HEK293T (cell line): ENCODE data around the gene BAIAP2L2.
A peak's percentile ranks its signal among the peaks of the same experiment; 100 is the strongest.

Experiments used
- CTCF ChIA-PET: fragments of 350-600 bp; formaldehyde crosslinking; extraction: SDS; loops from one replicate; lab custom pipeline; 2021; ENCODE audit warnings: antibody characterized with exemption, inconsistent platforms; lab: Yijun Ruan, JAX
- POLR2A ChIA-PET: fragments of 350-600 bp; formaldehyde crosslinking; extraction: SDS; loops from one replicate; lab custom pipeline; 2020; ENCODE audit warnings: antibody characterized with exemption, inconsistent platforms; lab: Yijun Ruan, JAX
- DNase-seq: peaks from one replicate; pipeline ENCODE4 v3.0.0; 2012; ENCODE audit warnings: mixed read lengths; ENCODE audit errors: extremely low spot score
- ARNT ChIP-seq: fragments of 450-650 bp; IDR thresholded peaks from 2 replicates; pipeline ENCODE4 v1.6.1; 2017; ENCODE audit warnings: mild to moderate bottlenecking
- BHLHE40 ChIP-seq: fragments of 450-650 bp; IDR thresholded peaks from 2 replicates; pipeline ENCODE4 v1.6.1; 2016; ENCODE audit warnings: mild to moderate bottlenecking, moderate library complexity, borderline replicate concordance
- CTBP1 ChIP-seq: fragments of 450-650 bp; IDR thresholded peaks from 2 replicates; pipeline ENCODE4 v1.6.1; 2016; ENCODE audit warnings: borderline replicate concordance
- ELF4 ChIP-seq: fragments of 450-650 bp; IDR thresholded peaks from 2 replicates; pipeline ENCODE4 v1.6.1; 2017; ENCODE audit warnings: antibody characterized with exemption
- FOXA1 ChIP-seq: fragments of 450-650 bp; IDR thresholded peaks from 2 replicates; pipeline ENCODE4 v1.6.1; 2016; ENCODE audit warnings: mild to moderate bottlenecking
- FOXK2 ChIP-seq: fragments of 450-650 bp; IDR thresholded peaks from 2 replicates; pipeline ENCODE4 v1.6.1; 2016; ENCODE audit warnings: mild to moderate bottlenecking
- FOXM1 ChIP-seq: fragments of 450-650 bp; IDR thresholded peaks from 2 replicates; pipeline ENCODE4 v1.6.1; 2017; ENCODE audit warnings: mild to moderate bottlenecking, borderline replicate concordance
- HDGF ChIP-seq: fragments of 450-650 bp; IDR thresholded peaks from 2 replicates; pipeline ENCODE4 v1.6.1; 2017; ENCODE audit warnings: antibody characterized with exemption, borderline replicate concordance
- L3MBTL2 ChIP-seq: fragments of 450-650 bp; conservative IDR thresholded peaks from 2 replicates; pipeline ENCODE4 v1.6.1; 2016; ENCODE audit warnings: mild to moderate bottlenecking
- LEF1 ChIP-seq: fragments of 450-650 bp; IDR thresholded peaks from 2 replicates; pipeline ENCODE4 v1.6.1; 2017; ENCODE audit warnings: mild to moderate bottlenecking, borderline replicate concordance
- NFRKB ChIP-seq: fragments of 450-650 bp; IDR thresholded peaks from 2 replicates; pipeline ENCODE4 v1.6.1; 2016; ENCODE audit warnings: mild to moderate bottlenecking, moderate library complexity
- SP1 ChIP-seq: fragments of 450-650 bp; IDR thresholded peaks from 2 replicates; pipeline ENCODE4 v1.6.1; 2017
- SUZ12 ChIP-seq: fragments of 450-650 bp; IDR thresholded peaks from 2 replicates; pipeline ENCODE4 v1.6.1; 2016; ENCODE audit warnings: mild to moderate bottlenecking
- TARDBP ChIP-seq: fragments of 450-650 bp; IDR thresholded peaks from 2 replicates; pipeline ENCODE4 v1.6.1; 2016
- ZNF384 ChIP-seq: fragments of 450-650 bp; IDR thresholded peaks from 2 replicates; pipeline ENCODE4 v1.6.1; 2016
- TF ChIP-seq, protein P1 (sequence below): fragments of 450-650 bp; IDR thresholded peaks from 2 replicates; pipeline ENCODE4 v1.6.1; 2016

Gene BAIAP2L2

DNA sequence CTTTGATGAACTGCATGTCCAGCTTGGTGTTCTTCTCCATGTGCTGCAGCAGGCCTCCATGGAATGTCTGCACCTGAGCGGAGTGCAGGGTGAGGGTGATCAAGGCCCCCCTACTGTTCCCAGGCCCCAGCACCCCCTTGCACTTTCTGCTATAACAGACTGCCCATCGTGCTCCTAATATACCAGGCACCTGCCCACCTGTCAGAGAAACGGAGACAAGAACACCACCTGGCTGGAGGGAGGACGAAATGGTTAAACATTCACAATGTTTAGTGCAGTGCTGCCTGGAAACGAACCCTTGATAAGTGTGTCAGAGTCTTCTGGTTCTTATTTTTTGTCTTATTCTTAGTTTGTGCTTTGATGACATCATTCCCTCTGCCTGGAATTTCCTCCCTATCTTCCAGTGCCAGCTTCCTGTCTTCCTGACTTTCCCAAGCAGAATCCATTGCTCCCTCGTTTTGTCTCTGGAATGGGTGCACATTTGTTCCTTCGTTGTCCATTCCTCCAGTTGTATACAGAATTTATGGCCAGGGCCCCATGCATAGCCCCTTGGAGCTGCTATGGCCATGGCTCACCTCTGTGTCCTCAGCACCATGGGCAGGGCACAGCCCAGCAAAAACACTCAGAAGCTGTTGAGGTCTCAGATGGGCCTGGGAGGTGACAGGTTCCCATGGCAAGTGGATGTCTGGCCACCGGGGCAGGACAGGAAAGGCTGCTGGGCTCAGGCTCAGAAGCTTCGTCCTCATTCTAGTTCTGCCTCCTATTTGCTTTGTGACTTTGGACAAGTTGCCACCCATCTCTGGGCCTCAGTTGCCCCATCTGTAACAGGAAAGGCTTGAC, 11.9 kb downstream of the BAIAP2L2 start:
- TF ChIP-seq HDGF (no peak), ELF4 (no peak), L3MBTL2 (no peak), BHLHE40 (no peak), SUZ12 (no peak), FOXK2 (no peak), ARNT (no peak), TARDBP (no peak), NFRKB (no peak), CTBP1 (no peak), FOXA1 (no peak), FOXM1 (no peak), ZNF384 (no peak), SP1 (no peak), LEF1 (no peak)
- TF ChIP-seq, protein P1, sequence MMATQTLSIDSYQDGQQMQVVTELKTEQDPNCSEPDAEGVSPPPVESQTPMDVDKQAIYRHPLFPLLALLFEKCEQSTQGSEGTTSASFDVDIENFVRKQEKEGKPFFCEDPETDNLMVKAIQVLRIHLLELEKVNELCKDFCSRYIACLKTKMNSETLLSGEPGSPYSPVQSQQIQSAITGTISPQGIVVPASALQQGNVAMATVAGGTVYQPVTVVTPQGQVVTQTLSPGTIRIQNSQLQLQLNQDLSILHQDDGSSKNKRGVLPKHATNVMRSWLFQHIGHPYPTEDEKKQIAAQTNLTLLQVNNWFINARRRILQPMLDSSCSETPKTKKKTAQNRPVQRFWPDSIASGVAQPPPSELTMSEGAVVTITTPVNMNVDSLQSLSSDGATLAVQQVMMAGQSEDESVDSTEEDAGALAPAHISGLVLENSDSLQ = no peak
- CTCF ChIA-PET = interaction anchor here (1.7 to 1.8 kb wide), 2 partner anchors 10 to 46 kb away, joined by 3 to 9 read pairs; no protein-coding TSS in a partner anchor
- no peak for DNase-seq
- POLR2A ChIA-PET = interaction anchor here (0.9 kb wide), 1 partner anchor 28 kb away, joined by 3 read pairs; no protein-coding TSS in a partner anchor

DNA sequence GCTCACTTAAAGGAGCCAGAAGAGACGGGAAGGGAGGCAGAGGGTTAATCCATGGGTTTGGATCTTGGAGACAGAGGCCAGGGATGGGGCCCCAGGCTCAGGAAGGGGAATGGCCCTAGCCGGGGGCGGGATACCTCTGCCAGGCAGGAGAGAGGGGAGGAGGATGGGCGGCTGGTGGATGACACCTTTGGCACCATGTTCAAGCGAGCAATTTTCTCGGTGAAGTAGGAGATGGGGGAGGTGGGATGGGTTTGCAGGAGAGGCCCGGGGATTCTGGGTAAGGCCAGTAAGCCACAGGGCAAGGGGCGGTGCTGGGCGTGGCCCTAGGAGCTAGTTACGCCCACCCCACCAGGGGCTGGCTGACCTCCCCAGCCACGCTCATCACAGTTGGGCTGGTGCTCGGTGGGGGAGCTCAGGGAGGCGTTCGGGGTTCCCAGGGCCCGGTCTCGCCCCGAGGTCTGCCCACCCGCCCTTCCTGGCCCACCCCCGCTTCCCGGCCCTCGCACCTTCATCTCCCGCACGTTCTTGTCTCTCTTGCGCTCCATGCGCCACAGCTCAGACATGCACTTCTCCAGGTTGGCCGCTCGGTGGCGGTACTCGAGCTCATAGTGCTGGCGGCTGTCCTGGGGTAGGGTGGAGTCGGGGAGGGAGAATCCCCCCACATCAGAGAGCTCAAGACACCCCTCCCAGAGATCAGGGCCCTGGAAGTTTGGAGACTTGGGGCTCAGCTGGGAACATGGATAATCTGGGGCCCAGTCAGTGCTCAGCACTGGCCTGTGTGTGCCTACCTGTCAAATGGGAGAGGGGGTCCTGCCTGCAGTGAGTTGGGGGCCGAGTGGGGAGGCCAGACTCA, 12.7 kb downstream of the BAIAP2L2 start:
- ChIA-PET CTCF (interaction anchor here (0.5 to 1.8 kb wide), 4 partner anchors 10 to 45 kb away, joined by 3 to 9 read pairs (median 4); no protein-coding TSS in a partner anchor), POLR2A (interaction anchor here (0.9 kb wide), 1 partner anchor 28 kb away, joined by 3 read pairs; no protein-coding TSS in a partner anchor)
- DNase-seq = no peak
- no peak for TF ChIP-seq ZNF384
- peak; percentile 54 for TF ChIP-seq L3MBTL2

DNA sequence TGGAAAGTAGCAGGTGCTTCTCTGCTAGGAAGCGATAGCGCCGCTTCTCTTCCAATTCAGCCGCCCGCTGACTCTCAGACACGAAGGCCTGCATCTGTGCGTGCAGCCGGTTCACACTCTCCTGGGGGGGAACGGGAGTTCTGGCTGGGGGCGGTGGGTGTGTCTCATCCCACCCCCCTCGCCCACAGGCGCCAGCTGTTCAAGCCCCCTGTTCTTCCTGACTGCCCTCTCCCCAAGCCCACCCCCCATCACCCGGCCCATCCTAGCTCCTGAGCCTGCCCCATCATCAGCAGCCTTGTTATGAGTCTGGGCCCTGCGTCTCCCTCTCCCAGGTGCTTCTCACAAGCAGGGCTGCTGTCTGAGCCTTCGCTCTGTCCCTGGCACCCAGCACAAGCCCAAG, 13.4 kb downstream of the BAIAP2L2 start:
- DNase-seq = no peak
- POLR2A ChIA-PET = no interaction called here
- CTCF ChIA-PET = interaction anchor here (1.3 to 1.8 kb wide), 3 partner anchors 11 to 44 kb away, joined by 3 to 9 read pairs (median 4); no protein-coding TSS in a partner anchor
- TF ChIP-seq LEF1 = no peak
- no peak for TF ChIP-seq BHLHE40
- TF ChIP-seq ELF4 = no peak
- TF ChIP-seq NFRKB = no peak
- TF ChIP-seq ARNT = no peak
- TF ChIP-seq SP1 = no peak
- TF ChIP-seq L3MBTL2 = no peak
- TF ChIP-seq ZNF384 = no peak
- TF ChIP-seq SUZ12 = no peak
- TF ChIP-seq CTBP1 = no peak
- TF ChIP-seq FOXK2 = no peak
- TF ChIP-seq, protein P1 = no peak

DNA sequence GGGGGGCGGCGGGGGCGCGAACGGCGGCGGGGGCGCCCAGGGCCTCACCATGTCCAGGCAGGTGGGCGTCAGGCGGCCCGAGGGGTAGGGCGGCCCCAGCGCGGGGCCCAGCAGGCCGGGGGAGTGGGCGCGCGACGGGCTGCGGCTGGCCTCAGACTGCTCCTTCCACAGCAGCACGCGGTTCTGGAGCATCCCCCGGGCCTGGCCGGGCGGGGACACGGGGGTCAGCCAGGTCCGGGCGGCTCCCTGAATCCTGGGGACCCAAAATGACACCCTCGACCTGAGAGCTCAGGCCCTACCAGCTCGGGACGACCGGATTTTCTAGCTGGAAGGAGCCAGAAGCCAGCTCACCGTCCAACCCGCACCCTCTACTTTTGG, 21.0 kb downstream of the BAIAP2L2 start:
- ChIA-PET POLR2A (no interaction called here), CTCF (interaction anchor here (0.5 to 1.0 kb wide), 2 partner anchors 12 to 107 kb away, joined by 3 to 4 read pairs; no protein-coding TSS in a partner anchor)
- TF ChIP-seq NFRKB (no peak), TARDBP (no peak), HDGF (no peak), FOXM1 (no peak), ZNF384 (no peak), ELF4 (no peak), CTBP1 (no peak), BHLHE40 (no peak), L3MBTL2 (no peak), SUZ12 (no peak), FOXA1 (no peak), FOXK2 (no peak), ARNT (no peak), SP1 (no peak), LEF1 (no peak)
- TF ChIP-seq, protein P1 = no peak
- DNase-seq = no peak

DNA sequence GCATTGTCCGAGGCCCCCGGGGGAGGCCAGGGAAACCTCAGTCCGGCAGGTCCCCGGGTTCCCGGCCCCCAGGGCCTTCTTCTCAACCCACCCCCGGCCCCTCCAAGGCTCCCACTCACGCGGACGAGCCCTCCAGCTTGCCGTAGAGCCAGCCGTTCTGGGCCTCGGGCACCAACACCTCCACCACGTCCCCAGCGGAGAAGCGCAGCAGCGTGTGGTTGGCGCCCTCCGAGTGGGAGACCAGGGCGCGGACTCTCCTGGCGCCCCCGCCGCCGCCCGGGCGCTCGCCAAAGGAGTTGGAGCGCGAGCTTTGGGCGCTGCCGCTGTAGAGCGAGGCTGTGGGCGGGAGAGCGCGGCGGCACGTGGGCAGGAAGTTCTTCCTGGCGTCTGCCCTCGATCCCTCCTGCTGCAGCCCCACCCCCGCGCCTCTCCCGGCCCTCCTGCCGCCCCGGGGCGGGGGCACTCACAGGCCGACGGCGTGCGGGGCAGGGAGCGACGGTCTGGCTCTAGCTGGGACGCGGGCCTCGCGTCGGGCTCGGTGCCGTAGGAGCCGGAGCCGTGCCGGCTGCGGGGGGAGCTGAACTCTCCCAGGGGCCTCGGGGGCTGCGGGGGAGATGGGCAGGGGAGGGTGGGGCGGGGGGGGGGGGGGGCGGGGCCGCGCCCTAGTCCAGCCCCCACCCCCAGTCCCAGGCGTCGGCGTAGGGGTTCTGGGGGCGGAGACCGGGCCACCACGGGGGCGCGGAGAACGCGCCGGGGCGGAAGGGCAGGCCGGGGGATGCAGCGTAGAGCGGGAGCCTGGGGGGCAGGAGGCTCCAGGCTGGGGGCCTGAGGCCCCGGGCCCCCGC, 21.6 kb downstream of the BAIAP2L2 start:
- no peak for DNase-seq
- ChIA-PET CTCF (interaction anchor here (0.5 to 1.0 kb wide), 2 partner anchors 13 to 108 kb away, joined by 3 to 4 read pairs; no protein-coding TSS in a partner anchor), POLR2A (no interaction called here)
- TF ChIP-seq LEF1 (no peak), FOXM1 (no peak), TARDBP (no peak), L3MBTL2 (no peak), CTBP1 (no peak), NFRKB (no peak)
